Activated CD8-positive, alpha-beta memory T cell treated with anti-CD3 and anti-CD28 coated beads for 36 hours (primary cell): ENCODE results near the gene APOBEC4. TPM values are rescaled to one million over a fixed set of nuclear protein-coding genes. Genes with fewer than 3 reads are reported as not detected.
"Not testable (repeated sequence)": the region's sequence is repeated elsewhere in the genome, so short reads cannot be mapped to it uniquely, and the experiment has no call there.

Source experiments
- CTCF ChIA-PET: fragments of 350-600 bp; sonication (Branson Sonifier 250); formaldehyde crosslinking; loops from one replicate; lab custom pipeline; 2021; ENCODE audit warnings: antibody characterized with exemption; lab: Charles Lee
- POLR2A ChIA-PET: fragments of 350-600 bp; sonication (Branson Sonifier 250); formaldehyde crosslinking; loops from one replicate; lab custom pipeline; 2021; ENCODE audit warnings: antibody characterized with exemption; lab: Charles Lee
- total RNA-seq, 2 experiments: library from RNA; stranded (reverse); gene quantifications; one replicate each; pipeline ENCODE4 v1.2.3, GENCODE V29; 2021

The APOBEC4 gene, protein sequence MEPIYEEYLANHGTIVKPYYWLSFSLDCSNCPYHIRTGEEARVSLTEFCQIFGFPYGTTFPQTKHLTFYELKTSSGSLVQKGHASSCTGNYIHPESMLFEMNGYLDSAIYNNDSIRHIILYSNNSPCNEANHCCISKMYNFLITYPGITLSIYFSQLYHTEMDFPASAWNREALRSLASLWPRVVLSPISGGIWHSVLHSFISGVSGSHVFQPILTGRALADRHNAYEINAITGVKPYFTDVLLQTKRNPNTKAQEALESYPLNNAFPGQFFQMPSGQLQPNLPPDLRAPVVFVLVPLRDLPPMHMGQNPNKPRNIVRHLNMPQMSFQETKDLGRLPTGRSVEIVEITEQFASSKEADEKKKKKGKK
- not detected for total RNA-seq

- POLR2A ChIA-PET = interaction anchor here (0.6 to 1.1 kb wide), 3 partner anchors 17 to 190 kb away, joined by 3 to 6 read pairs (median 3); no protein-coding TSS in a partner anchor
- CTCF ChIA-PET = interaction anchor here (0.8 to 3.6 kb wide), 3 partner anchors 32 to 263 kb away, joined by 4 to 24 read pairs (median 7); no protein-coding TSS in a partner anchor
These were observed at the start of gene APOBEC4 for GRCh38 chr1:183652547-183653461. APOBEC4 (minus strand) TSS chr1:183653316; CDS start chr1:183648781, 4,535 bp downstream.

DNA sequence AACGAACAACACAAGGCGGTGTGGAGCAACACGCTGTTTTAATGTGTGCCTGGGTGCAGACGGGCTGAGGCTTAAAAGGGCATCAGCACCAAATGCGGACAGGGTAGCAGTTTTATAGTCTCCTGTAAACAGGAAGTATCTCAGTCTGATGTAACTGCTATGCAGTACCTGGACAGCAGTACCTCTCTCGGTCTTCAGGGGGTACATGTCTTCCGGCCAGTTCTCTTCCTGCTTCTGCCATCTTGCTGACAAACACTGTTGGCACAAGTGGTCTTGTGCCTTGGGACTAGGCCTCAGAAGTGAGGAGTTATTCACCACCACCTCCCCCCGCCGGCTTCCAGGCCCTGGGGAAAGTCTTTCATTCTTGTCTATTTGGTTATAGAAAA, 49.7 kb upstream of the APOBEC4 start:
- CTCF ChIA-PET = no interaction called here

GRCh38 chr1:183702087-183702812, 49.1 kb upstream of the APOBEC4 start:
- POLR2A ChIA-PET = no interaction called here
- CTCF ChIA-PET = no interaction called here

More for the DNA sequence above, 49.7 kb upstream of the APOBEC4 start:
- POLR2A ChIA-PET = no interaction called here

DNA sequence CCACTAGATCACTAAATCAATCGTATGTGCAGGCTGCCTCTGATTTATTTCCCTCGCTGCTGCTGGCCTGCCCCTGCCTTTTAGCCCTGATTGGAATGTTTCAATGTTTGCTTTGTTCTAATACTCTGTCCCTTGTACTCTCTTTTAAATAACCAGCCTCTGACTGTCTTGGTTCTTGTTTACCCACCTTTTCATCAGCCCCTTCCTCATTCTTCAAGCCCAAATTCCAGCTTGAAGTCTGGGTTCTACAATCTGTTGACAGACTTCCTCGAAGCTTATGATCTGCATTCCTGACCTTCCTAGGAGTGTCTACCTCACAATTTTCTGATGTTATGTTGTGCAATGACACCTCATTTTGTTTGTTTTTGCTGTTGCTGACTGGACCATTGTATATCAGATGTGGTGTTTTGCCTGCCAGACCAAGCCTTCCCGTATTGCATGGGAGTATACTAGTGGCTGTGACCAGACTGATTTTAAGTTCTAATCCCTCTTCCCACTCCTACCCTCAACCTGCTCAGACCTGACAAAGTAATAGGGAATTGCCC, 46.6 kb upstream of the APOBEC4 start:
- CTCF ChIA-PET = no interaction called here
- POLR2A ChIA-PET = no interaction called here

DNA sequence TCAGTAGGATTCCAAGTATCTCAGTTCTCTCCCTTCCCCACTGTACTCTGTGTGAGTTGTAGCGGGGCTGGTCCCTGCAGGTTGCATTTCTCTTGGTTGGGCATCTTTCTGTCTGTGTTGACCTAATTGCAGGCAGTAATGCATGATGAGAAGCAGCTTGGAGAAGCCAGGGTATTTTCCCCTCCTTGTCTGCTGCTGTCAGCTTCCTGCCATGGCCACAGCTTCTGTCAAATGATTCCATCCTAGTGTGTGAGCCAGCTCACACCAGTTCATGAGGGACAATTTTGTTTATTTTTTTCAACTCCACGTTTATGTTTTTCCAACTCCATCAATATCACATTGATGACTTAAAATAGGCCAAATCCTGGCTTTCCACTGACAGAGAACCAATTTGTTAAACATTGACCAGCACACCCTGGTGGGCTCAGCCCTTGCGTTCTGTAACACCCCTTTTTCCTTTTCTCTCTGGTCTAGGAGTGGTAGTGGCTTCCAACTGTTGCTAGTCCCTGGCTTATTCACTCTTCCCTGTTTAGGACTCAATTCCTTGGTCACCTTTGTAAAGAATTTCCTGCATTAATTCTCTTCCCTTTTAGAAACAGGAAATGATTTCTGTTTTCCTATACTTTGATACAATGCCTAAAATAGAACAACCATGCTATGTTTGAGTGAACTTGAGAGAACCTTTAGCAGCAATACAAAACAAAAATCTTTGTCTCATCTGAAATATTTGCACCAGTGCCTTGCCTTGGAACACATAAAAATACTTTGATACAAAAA, 44.9 kb upstream of the APOBEC4 start:
- POLR2A ChIA-PET = no interaction called here
- CTCF ChIA-PET = no interaction called here

- ChIA-PET CTCF (no interaction called here), POLR2A (no interaction called here)
These were observed 43.9 kb upstream of the APOBEC4 start for GRCh38 chr1:183696981-183697380.

- ChIA-PET POLR2A (no interaction called here), CTCF (interaction anchor here (1.6 kb wide), 1 partner anchor 10 kb away, joined by 6 read pairs; no protein-coding TSS in a partner anchor)
These were observed 41.6 kb upstream of the APOBEC4 start for GRCh38 chr1:183694755-183695154.

GRCh38 chr1:183694066-183694465, 41.0 kb upstream of the APOBEC4 start:
- ChIA-PET CTCF (interaction anchor here (1.6 kb wide), 1 partner anchor 9 kb away, joined by 6 read pairs; no protein-coding TSS in a partner anchor), POLR2A (no interaction called here)

GRCh38 chr1:183693521-183693920, 40.4 kb upstream of the APOBEC4 start:
- POLR2A ChIA-PET = no interaction called here
- CTCF ChIA-PET = interaction anchor here (1.0 to 1.6 kb wide), 2 partner anchors 8 to 13 kb away, joined by 4 to 6 read pairs; no protein-coding TSS in a partner anchor

- POLR2A ChIA-PET = no interaction called here
- CTCF ChIA-PET = interaction anchor here (1.4 kb wide), 1 partner anchor 34 kb away, joined by 3 read pairs; no protein-coding TSS in a partner anchor
These were observed 36.7 kb upstream of the APOBEC4 start for GRCh38 chr1:183689762-183690204.

DNA sequence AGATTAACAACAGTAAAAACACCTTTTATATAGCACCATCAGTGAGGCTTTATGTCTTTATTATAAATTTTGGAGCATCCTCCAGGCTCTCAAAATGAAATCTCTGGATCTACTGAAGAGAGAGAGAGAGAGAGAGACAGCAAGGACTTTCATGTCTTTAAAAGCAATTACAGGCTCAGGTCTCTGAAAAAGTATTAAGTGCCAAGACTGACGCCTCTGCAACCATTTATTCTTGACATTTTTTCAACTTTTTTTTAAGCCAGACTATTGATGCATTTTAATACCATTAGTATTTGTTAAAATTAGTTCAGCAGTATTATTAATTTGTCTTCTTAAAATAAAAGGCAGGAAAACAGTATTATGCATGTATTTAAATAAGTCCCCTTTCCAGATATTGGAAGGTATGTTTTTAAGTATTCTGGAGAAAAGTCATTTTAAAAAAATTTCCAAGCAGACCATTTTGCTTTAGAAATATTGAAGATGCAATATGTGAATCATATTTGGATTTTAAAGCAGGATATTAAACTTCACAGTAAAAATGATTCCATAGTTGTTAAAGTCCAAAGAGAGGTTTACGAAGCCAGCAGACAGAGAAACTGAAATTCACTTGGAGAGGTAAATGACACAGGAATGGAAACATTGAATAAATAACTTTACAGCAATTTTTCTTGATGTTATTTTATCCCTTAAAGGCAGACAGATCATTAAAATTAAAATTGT, 35.4 kb upstream of the APOBEC4 start:
- ChIA-PET CTCF (no interaction called here), POLR2A (no interaction called here)

- ChIA-PET CTCF (interaction anchor here (1.6 kb wide), 1 partner anchor 228 kb away, joined by 4 read pairs; no protein-coding TSS in a partner anchor), POLR2A (no interaction called here)
These were observed 34.6 kb upstream of the APOBEC4 start for GRCh38 chr1:183687546-183688304.

DNA sequence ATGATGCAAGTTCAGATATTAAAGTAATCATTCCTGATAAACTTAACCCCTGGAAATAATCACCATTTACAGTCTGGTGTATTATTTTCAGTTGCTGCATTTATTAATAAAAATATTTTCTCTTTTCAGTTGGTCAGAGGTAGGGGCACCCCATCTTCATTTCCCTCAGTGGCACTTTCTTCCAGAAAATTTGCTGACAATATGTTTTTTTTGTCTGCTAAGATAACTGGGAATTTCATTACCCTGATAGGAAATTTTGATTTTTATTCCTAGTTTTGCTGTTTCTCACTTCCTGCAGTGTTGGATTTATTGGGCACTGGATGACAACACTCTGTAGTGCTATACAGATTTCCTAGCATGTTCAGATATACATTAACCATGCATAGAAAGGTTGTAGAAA, 33.1 kb upstream of the APOBEC4 start:
- ChIA-PET POLR2A (no interaction called here), CTCF (interaction anchor here (0.6 to 1.6 kb wide), 3 partner anchors 36 to 230 kb away, joined by 3 to 4 read pairs (median 3); no protein-coding TSS in a partner anchor)

- POLR2A ChIA-PET = interaction anchor here (0.6 kb wide), 1 partner anchor 683 kb away, joined by 4 read pairs; no protein-coding TSS in a partner anchor
- CTCF ChIA-PET = interaction anchor here (0.6 to 1.7 kb wide), 11 partner anchors 9 to 231 kb away, joined by 3 to 11 read pairs (median 3); partner anchors contain the start of gene APOBEC4
These were observed 32.1 kb upstream of the APOBEC4 start for GRCh38 chr1:183685112-183685713.

DNA sequence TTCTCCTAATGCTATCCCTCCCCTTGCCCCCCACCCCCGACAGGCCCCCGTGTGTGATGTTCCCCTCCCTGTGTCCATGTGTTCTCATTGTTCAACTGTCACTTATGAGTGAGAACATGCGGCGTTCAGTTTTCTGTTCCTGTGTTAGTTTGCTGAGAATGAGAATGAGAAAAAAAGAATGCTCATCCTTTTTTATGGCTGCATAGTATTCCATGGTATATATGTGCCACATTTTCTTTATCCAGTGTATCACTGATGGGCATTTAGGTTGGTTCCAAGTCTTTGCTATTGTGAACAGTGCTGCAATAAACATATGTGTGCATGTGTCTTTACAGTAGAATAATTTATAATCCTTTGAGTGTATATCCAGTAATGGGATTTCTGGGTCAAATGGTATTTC, 26.2 kb upstream of the APOBEC4 start:
- CTCF ChIA-PET, POLR2A ChIA-PET: not testable (repeated sequence)

GRCh38 chr1:183678819-183679218, 25.7 kb upstream of the APOBEC4 start:
- ChIA-PET CTCF (no interaction called here), POLR2A (no interaction called here)
